Measurements from ENCODE around the gene VSTM5.

GRCh38 chr11:93817426-93818348, 32.7 kb downstream of the VSTM5 start:
- TF ChIP-seq POLR2AphosphoS5 (IDR thresholded peaks at IDR 0.05): no peak
- TF ChIP-seq, protein P1, sequence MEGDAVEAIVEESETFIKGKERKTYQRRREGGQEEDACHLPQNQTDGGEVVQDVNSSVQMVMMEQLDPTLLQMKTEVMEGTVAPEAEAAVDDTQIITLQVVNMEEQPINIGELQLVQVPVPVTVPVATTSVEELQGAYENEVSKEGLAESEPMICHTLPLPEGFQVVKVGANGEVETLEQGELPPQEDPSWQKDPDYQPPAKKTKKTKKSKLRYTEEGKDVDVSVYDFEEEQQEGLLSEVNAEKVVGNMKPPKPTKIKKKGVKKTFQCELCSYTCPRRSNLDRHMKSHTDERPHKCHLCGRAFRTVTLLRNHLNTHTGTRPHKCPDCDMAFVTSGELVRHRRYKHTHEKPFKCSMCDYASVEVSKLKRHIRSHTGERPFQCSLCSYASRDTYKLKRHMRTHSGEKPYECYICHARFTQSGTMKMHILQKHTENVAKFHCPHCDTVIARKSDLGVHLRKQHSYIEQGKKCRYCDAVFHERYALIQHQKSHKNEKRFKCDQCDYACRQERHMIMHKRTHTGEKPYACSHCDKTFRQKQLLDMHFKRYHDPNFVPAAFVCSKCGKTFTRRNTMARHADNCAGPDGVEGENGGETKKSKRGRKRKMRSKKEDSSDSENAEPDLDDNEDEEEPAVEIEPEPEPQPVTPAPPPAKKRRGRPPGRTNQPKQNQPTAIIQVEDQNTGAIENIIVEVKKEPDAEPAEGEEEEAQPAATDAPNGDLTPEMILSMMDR (IDR thresholded peaks at IDR 0.05): no peak

All from stomach (tissue), 4 donors.